Mucosa of rectum (tissue), 2 donors: ENCODE results near the gene SF3B4.
A peak's percentile ranks its signal among the peaks of the same experiment; 100 is the strongest.

Experiments used
- H3K27ac ChIP-seq, 2 donors: one replicate each; pipeline ENCODE4 v1.7.0; 2013; ENCODE audit warnings: inconsistent platforms in 2 of 2, low read depth in 2 of 2, low read length in 2 of 2
- H3K27me3 ChIP-seq, 2 donors: one replicate each; pipeline ENCODE4 v1.7.0; 2013; ENCODE audit warnings: low read length in 2 of 2; ENCODE audit not compliant: control insufficient read depth in 2 of 2, insufficient read depth in 2 of 2
- H3K36me3 ChIP-seq, 2 donors: one replicate each; pipeline ENCODE4 v1.7.0; 2013; ENCODE audit warnings: low read length in 2 of 2; ENCODE audit not compliant: control insufficient read depth in 2 of 2, insufficient read depth in 2 of 2
- H3K4me1 ChIP-seq, 2 donors: one replicate each; pipeline ENCODE4 v1.7.0; 2013; ENCODE audit warnings: low read length in 2 of 2, mild to moderate bottlenecking in 1 of 2; ENCODE audit not compliant: control insufficient read depth in 2 of 2, insufficient read depth in 2 of 2
- H3K4me3 ChIP-seq, 2 donors: one replicate each; pipeline ENCODE4 v1.7.0; 2013; ENCODE audit warnings: low read length in 2 of 2
- H3K9ac ChIP-seq, 2 donors: one replicate each; pipeline ENCODE4 v1.7.0; 2013; ENCODE audit warnings: low read length in 2 of 2, low read depth in 1 of 2, mild to moderate bottlenecking in 1 of 2
- H3K9me3 ChIP-seq, 2 donors: one replicate each; pipeline ENCODE4 v1.7.0; 2013; ENCODE audit warnings: low read length in 2 of 2; ENCODE audit not compliant: control insufficient read depth in 2 of 2
- donor health status: healthy.
- donor health status: Normal muscosa, but diverticular disease.

SF3B4 gene

DNA sequence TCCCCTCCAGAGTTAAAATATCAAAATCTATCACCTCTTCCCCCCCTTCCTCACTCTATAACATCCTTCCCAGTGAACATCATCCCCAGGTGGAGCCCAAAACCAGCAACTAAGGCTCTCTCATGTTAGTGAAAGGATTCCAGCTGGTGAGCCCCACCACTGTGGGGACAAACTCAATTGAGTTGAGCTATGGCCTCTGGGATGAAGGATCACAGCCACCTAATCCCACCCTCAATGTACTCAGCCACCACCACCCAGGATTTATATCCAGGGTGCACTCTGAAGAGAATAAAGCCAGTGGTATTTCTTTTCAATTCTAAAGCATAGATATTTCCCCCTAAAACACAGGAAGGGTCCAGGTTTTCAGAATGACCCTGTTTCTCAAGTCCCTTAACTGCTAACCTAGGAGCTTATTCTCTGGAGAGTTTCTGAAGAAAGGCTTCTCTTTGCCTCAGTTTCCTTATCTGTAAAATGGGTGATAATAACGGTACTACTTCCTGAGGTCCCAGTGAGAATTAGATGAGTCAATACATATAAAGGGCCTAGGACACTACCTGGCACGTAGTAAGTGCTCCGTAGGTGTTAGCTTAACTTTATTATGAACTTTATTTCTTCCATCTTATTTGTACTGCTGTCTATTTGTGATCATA lies 43.9 kb downstream of the SF3B4 start:
- peaks cover 15 to 21% of the 10 kb centered on the region in 2 donors for H3K4me1 ChIP-seq
- no peak overlapping the region for H3K9ac ChIP-seq
- no peaks in the 10 kb centered on the region for H3K9me3 ChIP-seq
- H3K4me3 ChIP-seq = peak overlapping the region in 1 of 2 donors; percentile 94
- H3K27ac ChIP-seq = no peak overlapping the region
- no peaks in the 10 kb centered on the region for H3K36me3 ChIP-seq
- H3K27me3 ChIP-seq = no peaks in the 10 kb centered on the region

DNA sequence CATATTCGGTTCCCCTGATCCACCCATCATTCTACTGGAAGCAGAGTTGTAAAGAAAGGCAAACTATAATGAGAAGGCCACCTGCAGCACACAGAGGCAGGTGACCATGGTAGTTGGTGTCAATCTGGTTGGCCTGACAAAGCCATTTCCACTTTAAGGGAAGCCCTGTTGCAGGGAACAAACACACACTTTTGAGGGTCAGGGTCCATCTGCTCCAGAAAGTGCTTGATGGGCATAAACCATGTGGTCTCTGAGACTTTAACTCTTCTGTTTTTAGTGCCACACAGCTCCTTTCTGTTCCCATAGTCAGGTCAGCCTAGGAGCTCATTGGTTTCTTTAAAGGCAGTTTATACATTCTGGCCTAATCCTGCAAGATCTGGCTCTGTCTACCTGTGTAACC lies 45.7 kb downstream of the SF3B4 start:
- H3K4me3 ChIP-seq = no peak overlapping the region
- H3K27ac ChIP-seq = no peak overlapping the region
- H3K9ac ChIP-seq = no peak overlapping the region
- H3K36me3 ChIP-seq = no peaks in the 10 kb centered on the region
- peaks cover 12 to 16% of the 10 kb centered on the region in 2 donors for H3K4me1 ChIP-seq
- no peaks in the 10 kb centered on the region for H3K27me3 ChIP-seq
- no peaks in the 10 kb centered on the region for H3K9me3 ChIP-seq

DNA sequence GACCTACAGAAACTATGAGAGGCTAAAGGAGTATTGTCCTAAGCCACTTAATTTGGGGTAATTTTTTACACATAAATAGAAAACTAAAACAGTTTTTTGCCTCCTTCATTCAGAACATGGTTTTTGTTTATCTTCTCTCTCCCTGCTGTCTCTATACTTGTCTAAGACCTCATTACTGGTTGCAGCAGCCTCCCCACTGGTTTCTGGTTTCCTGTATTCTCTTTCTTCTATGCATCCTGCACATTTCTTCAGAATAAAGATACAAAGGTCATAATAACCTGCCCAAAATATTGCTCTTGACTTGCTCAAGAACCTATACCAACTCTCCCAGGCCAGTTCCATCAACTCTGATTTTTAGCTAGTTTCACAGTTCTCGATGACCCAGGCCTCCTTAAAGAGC lies 48.0 kb downstream of the SF3B4 start:
- H3K27ac ChIP-seq = peak overlapping the region in 1 of 2 donors; percentile 16
- H3K9me3 ChIP-seq = no peaks in the 10 kb centered on the region

GRCh38 chr1:149877211-149877946 lies 50.2 kb downstream of the SF3B4 start:
- no peak overlapping the region for H3K27ac ChIP-seq

More for the DNA sequence above, 48.0 kb downstream of the SF3B4 start:
- Histone ChIP-seq H3K4me1 (peaks cover 8% of the 10 kb centered on the region in 2 donors), H3K4me3 (no peak overlapping the region), H3K36me3 (no peaks in the 10 kb centered on the region), H3K9ac (no peak overlapping the region), H3K27me3 (no peaks in the 10 kb centered on the region)

More at GRCh38 chr1:149877211-149877946, 50.2 kb downstream of the SF3B4 start:
- Histone ChIP-seq H3K4me3 (no peak overlapping the region), H3K27me3 (no peaks in the 10 kb centered on the region), H3K4me1 (no peaks in the 10 kb centered on the region), H3K36me3 (no peaks in the 10 kb centered on the region), H3K9me3 (no peaks in the 10 kb centered on the region), H3K9ac (no peak overlapping the region)
